Right lobe of liver (tissue), 6 donors: ENCODE measurements around the gene LIF. TPM values are rescaled to one million over a fixed set of nuclear protein-coding genes. Genes with fewer than 3 reads are reported as not detected.

Experiments
- ATAC-seq, 4 donors: fragments of 200-7000 bp; cut with Tn5 transposase; one replicate each; pipeline ENCODE4 v1.9.1; 2020; ENCODE audit warnings: mild to moderate bottlenecking in 4 of 4, moderate library complexity in 4 of 4
- DNase-seq, 3 donors: peaks; one replicate each; pipeline ENCODE4 v3.0.0-alpha.2; 2020
- H3K27ac ChIP-seq, 3 donors: fragments of 200-600 bp; one replicate each; pipeline ENCODE4 v1.8.0; 2022
- H3K27me3 ChIP-seq, 2 donors: fragments of 200-600 bp; one replicate each; pipeline ENCODE4 v1.8.0; 2022
- H3K36me3 ChIP-seq, 4 donors: fragments of 200-600 bp; sonication (generic) in 1 of 4; one replicate each; pipeline versions ENCODE4 v1.5.1 to v1.8.0; 2017 to 2022; ENCODE audit warnings: control low read depth in 1 of 4
- H3K4me1 ChIP-seq, 4 donors: fragments of 200-600 bp; sonication (generic) in 1 of 4; one replicate each; pipeline versions ENCODE4 v1.5.1 to v1.8.0; 2017 to 2022; ENCODE audit warnings: control low read depth in 1 of 4
- H3K4me3 ChIP-seq, 3 donors: fragments of 200-600 bp; one replicate each; pipeline ENCODE4 v1.8.0; 2022
- H3K9me3 ChIP-seq, 4 donors: fragments of 200-600 bp; sonication (generic) in 1 of 4; one replicate each; pipeline versions ENCODE4 v1.5.1 to v1.8.0; 2017 to 2022; ENCODE audit warnings: control low read depth in 1 of 4
- CTCF ChIP-seq, 4 donors: fragments of 200-600 bp in 3 of 4; fragments of 450-650 bp in 1 of 4; IDR thresholded peaks; one replicate each; pipeline versions ENCODE4 v1.5.1 to v1.8.0; 2016 to 2022; ENCODE audit warnings: antibody characterized with exemption in 4 of 4, mild to moderate bottlenecking in 2 of 4
- POLR2A ChIP-seq: fragments of 450-650 bp; IDR thresholded peaks from one replicate; pipeline ENCODE4 v1.6.1; 2017; ENCODE audit warnings: antibody characterized with exemption, mild to moderate bottlenecking
- WGBS: methylation state at CpG from one replicate; pipeline ENCODE4 v1.1.6; 2018; ENCODE audit warnings: low coverage, low lambda C conversion rate; ENCODE audit not compliant: insufficient coverage; ENCODE audit errors: missing lambda C conversion rate; 5-methylcytosine and 5-hydroxymethylcytosine counted together
- intact Hi-C, 2 donors: fragments of 100-400 bp; cut with DNase I; formaldehyde crosslinking; loops; one replicate each; pipeline versions ENCODE4 v1.11.2 to v1.14.1; 2022
- total RNA-seq, 6 experiments: library from RNA; depleted of rRNA in 2 of 6; stranded (reverse); fragments of >200 nt in 2 of 6; fragmentation: NEBNext Ultra II Directional in 3 of 6; extraction: Animal tissue kit (Norgen Biotek cat#: 25700) in 3 of 6; gene quantifications; one replicate each; pipeline versions ENCODE4 v1.1.0 to v1.2.4, GENCODE V29; 2016 to 2023
- donor health status: DM: no; HTN: yes; CAD: no.
- donor health status: DM: no; HTN: no; CAD: no.
- donor health status: DM: no; HTN: no; CAD: no.
- donor health status: DM: no; HTN: yes; CAD: no.
- donor health status: DM: no; HTN: yes; CAD: no.

The LIF gene
- total RNA-seq, 6 experiments from 2014 or later, result 0.15 to 2.0 (median 1.6) TPM; not detected in 2

DNA sequence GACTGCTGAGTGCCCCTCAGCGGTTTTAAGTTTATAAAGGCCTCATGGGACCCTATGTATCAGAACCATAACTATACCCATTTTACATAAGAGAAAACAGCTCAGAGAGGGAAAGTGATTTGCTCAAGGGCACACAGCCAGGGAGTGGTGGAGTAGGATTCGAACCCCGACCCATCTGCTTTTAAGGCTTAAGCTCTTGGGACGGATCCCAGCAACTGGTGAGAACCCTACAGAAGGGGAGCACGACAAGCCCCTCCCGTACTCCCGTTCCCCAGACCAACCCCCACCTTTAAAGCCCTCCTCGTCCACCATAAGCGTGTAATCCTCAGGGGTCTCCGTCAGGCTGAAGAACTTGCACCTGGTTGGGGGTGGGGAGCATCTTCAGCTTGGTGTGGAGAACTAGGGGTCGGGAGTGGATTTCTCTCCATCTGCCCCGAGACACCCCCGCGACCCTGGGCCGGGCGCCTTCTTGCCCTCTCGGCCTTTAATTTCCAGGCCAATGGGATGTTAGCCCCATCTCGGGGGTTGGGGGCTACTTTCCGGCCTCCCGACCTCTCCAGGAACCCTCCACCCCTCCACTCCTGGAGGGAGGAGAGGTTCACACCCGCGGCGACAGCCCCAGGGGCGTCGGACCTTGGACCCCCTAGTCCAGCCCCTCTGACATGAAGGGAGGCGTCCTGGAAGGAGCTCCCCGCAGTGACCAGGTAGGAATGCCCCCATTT, 42.0 kb upstream of the LIF start:
- Histone ChIP-seq H3K27ac (peak overlapping the region; percentile 50 to 65 (median 65)), H3K9me3 (no peaks in the 10 kb centered on the region), H3K4me1 (peaks cover 0 to 35% (median 19%) of the 10 kb centered on the region in 4 donors), H3K36me3 (peaks cover 0 to 28% (median 9%) of the 10 kb centered on the region in 4 donors), H3K27me3 (no peaks in the 10 kb centered on the region), H3K4me3 (peak overlapping the region; percentile 61 to 84 (median 74))
- 18% methylated on average over 14 of the region's 27 CpGs for WGBS
- ATAC-seq, result no peak
- peak in 1 of 3 donors; percentile 57 for DNase-seq
- intact Hi-C loops, result no loop called here
- no peak for TF ChIP-seq CTCF (IDR thresholded peaks at IDR 0.05)
- no peak for TF ChIP-seq POLR2A

- DNase-seq (peak; percentile 87 to 91 (median 91)), ATAC-seq (peak; percentile 70 to 78 (median 72))
- Histone ChIP-seq H3K4me1 (peaks cover 0 to 35% (median 19%) of the 10 kb centered on the region in 4 donors), H3K27ac (peak overlapping the region in 2 of 3 donors; percentile 50 to 65), H3K27me3 (no peaks in the 10 kb centered on the region), H3K36me3 (peaks cover 0 to 22% (median 8%) of the 10 kb centered on the region in 4 donors), H3K9me3 (no peaks in the 10 kb centered on the region), H3K4me3 (peak overlapping the region; percentile 61 to 84 (median 74))
- WGBS, result 0% methylated on average over 4 of the region's 5 CpGs
- intact Hi-C loops, result no loop called here
- peak; percentile 15 for TF ChIP-seq POLR2A
- peak; percentile 70 to 81 (median 71) for TF ChIP-seq CTCF (IDR thresholded peaks at IDR 0.05)
These were observed 41.3 kb upstream of the LIF start for GRCh38 chr22:30287648-30288418.

- H3K9me3 ChIP-seq, result no peaks in the 10 kb centered on the region
- TF ChIP-seq POLR2A, result no peak
- peak; percentile 86 to 93 (median 90) for TF ChIP-seq CTCF (IDR thresholded peaks at IDR 0.05)
- DNase-seq, result peak; percentile 79 to 85 (median 82)
- no peak overlapping the region for H3K27ac ChIP-seq
- H3K4me3 ChIP-seq, result no peak overlapping the region
- peaks cover 0 to 34% (median 19%) of the 10 kb centered on the region in 4 donors for H3K4me1 ChIP-seq
- H3K27me3 ChIP-seq, result no peaks in the 10 kb centered on the region
- intact Hi-C loops, result no loop called here
- peaks cover 0 to 18% (median 6%) of the 10 kb centered on the region in 4 donors for H3K36me3 ChIP-seq
- peak in 1 of 4 donors; percentile 6 for ATAC-seq
- WGBS, result 53% methylated on average over 6 of the region's 31 CpGs
These were observed 40.5 kb upstream of the LIF start for GRCh38 chr22:30286813-30287647.

DNA sequence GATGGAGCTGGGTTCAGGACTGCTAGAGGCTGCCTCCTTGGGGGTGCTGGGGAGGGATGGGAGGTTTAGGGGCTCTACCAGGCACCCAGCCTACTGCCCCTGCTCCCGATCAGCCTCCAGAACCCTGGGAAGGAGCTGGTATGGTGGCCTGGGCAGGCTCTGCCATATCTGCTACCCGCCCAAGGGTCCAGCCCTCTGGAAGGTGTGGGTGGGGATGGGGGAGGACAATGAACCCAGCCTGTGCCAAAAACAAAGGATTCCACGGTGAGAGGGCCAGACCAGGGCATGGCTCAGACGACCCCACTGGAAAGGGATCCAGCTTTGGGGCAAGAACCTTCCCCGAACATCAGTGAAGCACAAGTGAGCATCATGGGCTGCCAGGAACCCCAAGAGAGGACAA, 39.8 kb upstream of the LIF start:
- Histone ChIP-seq H3K4me1 (peaks cover 0 to 27% (median 16%) of the 10 kb centered on the region in 4 donors), H3K36me3 (peaks cover 0 to 15% (median 6%) of the 10 kb centered on the region in 4 donors), H3K9me3 (no peaks in the 10 kb centered on the region), H3K27me3 (no peaks in the 10 kb centered on the region), H3K4me3 (no peak overlapping the region), H3K27ac (no peak overlapping the region)
- DNase-seq (no peak), ATAC-seq (no peak)
- TF ChIP-seq CTCF (IDR thresholded peaks at IDR 0.05) (no peak), POLR2A (no peak)
- intact Hi-C loops, result no loop called here
- WGBS, result 62% methylated on average over 3 of the region's 5 CpGs
